ENCODE measurements around the gene CA12. TPM values are rescaled to one million over a fixed set of nuclear protein-coding genes. Genes with fewer than 3 reads are reported as not detected.

CA12 gene
- total and polyA plus RNA-seq, 11 donors, result 0.04 to 5.2 (median 0.25) TPM; not detected in 3

- H3K9me3 ChIP-seq, result no peaks in the 10 kb centered on the region
- H3K27me3 ChIP-seq, result peaks cover 0 to 4% (median 0%) of the 10 kb centered on the region in 9 donors
- no peaks in the 10 kb centered on the region for H3K4me1 ChIP-seq
- H3K36me3 ChIP-seq, result no peaks in the 10 kb centered on the region
- intact Hi-C loops (cut with DNase I), result no loop called here
- DNase-seq (no peak), ATAC-seq (no peak)
- H3K4me3 ChIP-seq, result no peak overlapping the region
- no peak overlapping the region for H3K27ac ChIP-seq
- no peak for TF ChIP-seq POLR2A (IDR thresholded peaks at IDR 0.05)
- TF ChIP-seq CTCF (IDR thresholded peaks at IDR 0.05), result no peak
These were observed 43.5 kb downstream of the CA12 start for GRCh38 chr15:63338170-63338569.

DNA sequence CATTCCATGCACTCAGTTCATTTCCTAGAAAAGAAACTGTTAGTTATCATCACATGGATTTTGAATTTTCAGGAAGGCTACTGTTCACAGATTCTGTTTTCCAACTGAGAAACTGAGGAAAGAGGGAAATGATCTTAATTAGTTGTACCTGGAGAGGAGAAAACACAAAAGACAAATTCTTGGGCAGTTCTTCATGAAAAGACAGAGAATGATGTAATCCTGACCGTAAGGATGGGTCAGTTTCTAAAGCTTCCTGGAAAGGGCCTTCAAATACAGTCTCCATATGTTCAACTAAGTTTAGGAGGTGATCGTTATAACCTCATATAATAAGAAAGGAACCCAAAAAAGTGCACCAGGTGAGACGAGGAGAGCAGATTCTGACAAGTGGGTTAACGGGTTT lies 44.6 kb downstream of the CA12 start:
- Histone ChIP-seq H3K4me3 (no peak overlapping the region), H3K27me3 (peaks cover 0 to 4% (median 0%) of the 10 kb centered on the region in 9 donors), H3K27ac (no peak overlapping the region), H3K9me3 (no peaks in the 10 kb centered on the region), H3K4me1 (no peaks in the 10 kb centered on the region), H3K36me3 (no peaks in the 10 kb centered on the region)
- intact Hi-C loops (cut with DNase I), result no loop called here
- ATAC-seq (no peak), DNase-seq (no peak)
- WGBS, 4 donors, result 91 to 94% (median 92%) methylated on average over 4 of the region's 4 CpGs
- no peak for TF ChIP-seq CTCF (IDR thresholded peaks at IDR 0.05)
- TF ChIP-seq POLR2A (IDR thresholded peaks at IDR 0.05), result no peak

DNA sequence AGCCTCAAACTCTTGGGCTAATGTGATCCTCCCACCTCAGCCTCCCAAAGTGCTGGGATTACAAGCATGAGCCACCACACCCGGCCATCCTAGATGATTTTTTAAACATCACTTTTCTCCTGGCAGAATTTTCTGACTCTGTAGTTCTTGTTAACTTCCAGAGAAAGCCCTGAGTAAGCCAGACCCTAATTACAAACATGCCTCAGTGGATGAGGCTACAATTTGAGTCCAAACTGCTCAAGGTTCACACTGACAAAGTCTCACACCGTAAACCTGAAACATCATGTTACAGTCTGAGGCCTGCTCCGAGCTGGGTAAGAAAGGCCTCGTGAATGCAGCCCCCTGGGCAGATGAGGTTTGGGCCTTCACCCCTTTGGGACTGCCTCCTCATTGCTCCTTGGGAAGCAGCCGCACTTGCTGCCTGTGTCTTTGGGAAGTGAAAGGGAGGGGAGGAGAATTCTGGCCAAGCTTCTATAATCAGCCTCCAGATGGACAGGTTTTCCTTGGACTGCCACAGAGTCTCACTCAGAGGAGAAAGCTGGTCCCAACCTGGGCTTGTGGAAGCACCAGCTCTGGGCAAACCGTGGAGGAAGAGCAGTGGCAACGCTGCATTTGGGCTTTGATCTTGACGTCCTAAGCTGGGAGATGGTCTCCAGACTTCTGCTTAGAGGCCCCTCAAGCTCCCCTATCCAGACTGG lies 46.0 kb downstream of the CA12 start:
- ATAC-seq (no peak), DNase-seq (no peak)
- Histone ChIP-seq H3K36me3 (no peaks in the 10 kb centered on the region), H3K4me1 (peaks cover 0 to 7% (median 0%) of the 10 kb centered on the region in 12 donors), H3K27me3 (peaks cover 0 to 4% (median 0%) of the 10 kb centered on the region in 9 donors), H3K9me3 (no peaks in the 10 kb centered on the region), H3K27ac (no peak overlapping the region), H3K4me3 (no peak overlapping the region)
- WGBS, 4 donors, result 81 to 90% (median 84%) methylated on average over 8 of the region's 8 CpGs
- intact Hi-C loops (cut with DNase I), result no loop called here
- no peak for TF ChIP-seq POLR2A (IDR thresholded peaks at IDR 0.05)
- no peak for TF ChIP-seq CTCF (IDR thresholded peaks at IDR 0.05)

DNA sequence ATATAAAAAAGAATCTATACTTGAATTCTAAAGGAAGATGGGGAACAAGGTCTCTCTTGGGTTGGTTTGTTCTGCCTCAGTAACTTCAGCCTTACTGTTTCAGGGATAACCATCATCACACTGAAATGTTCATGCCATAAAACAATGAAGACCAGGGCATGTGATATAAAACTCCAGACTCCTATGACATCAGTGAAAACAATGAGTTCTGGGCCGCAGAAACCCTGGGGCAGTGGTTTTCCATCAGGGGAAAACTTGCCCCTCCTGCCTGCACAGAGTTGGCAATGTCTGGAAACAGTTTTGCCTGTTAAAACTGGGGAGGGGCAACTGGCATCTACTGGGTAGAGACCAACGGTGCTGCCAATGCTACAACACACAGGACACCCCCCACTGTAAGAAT lies 46.8 kb downstream of the CA12 start:
- TF ChIP-seq CTCF (IDR thresholded peaks at IDR 0.05) (no peak), POLR2A (IDR thresholded peaks at IDR 0.05) (no peak)
- WGBS, 4 donors, result 89 to 100% (median 89%) methylated on average over 2 of the region's 2 CpGs

More for the DNA sequence above, 46.8 kb downstream of the CA12 start:
- Histone ChIP-seq H3K4me1 (peaks cover 0 to 7% (median 0%) of the 10 kb centered on the region in 12 donors), H3K4me3 (no peak overlapping the region), H3K36me3 (no peaks in the 10 kb centered on the region), H3K27ac (no peak overlapping the region), H3K9me3 (no peaks in the 10 kb centered on the region), H3K27me3 (no peaks in the 10 kb centered on the region)
- intact Hi-C loops (cut with DNase I), result no loop called here
- DNase-seq, result no peak
- no peak for ATAC-seq
